ENCODE results near the gene PTPRN2.

PTPRN2 gene

DNA sequence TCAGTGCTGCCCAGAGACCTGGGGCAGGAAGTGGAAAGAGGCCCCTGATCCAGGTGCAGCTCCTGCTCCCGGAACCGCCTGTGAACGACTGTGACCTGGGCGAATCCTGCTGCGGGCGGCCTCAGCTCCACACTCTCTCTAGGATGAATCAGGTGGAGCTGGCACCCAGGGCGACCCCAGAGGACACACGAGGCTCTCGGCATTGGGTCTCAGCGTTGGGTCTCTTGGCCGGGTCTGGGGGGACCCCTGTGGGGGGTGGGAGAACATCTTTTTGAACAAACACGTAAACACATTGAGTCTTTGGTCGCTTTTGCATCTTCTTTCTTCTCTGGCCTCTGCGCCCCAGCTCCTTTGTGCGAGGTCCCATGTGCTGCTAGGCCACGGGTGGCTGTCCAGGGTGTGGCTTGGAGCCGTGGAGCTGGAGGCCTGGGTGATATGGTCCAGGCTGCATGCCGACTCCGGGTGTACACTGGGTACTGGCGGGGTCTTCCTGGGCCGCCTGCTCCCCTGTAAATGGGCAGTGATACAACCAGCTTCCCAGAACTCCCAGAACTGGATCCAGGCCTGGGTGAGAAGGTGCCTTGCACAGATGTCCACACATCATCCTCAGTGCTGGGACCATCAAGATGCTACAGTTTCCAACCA, 815.0 kb downstream of the PTPRN2 start:
- no peak for DNase-seq

- no peak for DNase-seq
These were observed 815.9 kb downstream of the PTPRN2 start for GRCh38 chr7:157771689-157772088.

GRCh38 chr7:157770716-157771320, 816.8 kb downstream of the PTPRN2 start:
- no peak for DNase-seq

- no peak for DNase-seq
These were observed 818.0 kb downstream of the PTPRN2 start for GRCh38 chr7:157769526-157770215.

- DNase-seq, result no peak
These were observed 818.5 kb downstream of the PTPRN2 start for GRCh38 chr7:157769086-157769485.

DNA sequence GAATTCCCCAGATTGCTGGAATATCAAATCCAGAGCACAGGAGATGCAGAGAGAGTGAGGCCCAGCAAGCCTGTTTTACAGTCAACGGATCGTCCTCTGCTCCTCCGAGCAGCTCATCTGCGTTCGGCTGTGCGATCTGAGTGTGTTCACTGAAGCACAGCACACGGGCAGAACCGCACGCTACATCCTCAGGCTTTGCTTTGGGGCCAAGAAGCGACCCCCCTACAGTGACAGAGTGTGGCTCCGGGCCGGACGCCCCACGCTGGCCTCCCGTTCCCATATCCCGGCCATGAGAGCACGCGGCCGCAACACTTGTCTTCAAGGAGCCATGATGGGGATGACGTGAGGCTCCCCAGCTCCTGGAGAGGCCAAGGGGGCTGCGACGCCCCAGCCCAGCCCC, 819.4 kb downstream of the PTPRN2 start:
- no peak for DNase-seq

DNA sequence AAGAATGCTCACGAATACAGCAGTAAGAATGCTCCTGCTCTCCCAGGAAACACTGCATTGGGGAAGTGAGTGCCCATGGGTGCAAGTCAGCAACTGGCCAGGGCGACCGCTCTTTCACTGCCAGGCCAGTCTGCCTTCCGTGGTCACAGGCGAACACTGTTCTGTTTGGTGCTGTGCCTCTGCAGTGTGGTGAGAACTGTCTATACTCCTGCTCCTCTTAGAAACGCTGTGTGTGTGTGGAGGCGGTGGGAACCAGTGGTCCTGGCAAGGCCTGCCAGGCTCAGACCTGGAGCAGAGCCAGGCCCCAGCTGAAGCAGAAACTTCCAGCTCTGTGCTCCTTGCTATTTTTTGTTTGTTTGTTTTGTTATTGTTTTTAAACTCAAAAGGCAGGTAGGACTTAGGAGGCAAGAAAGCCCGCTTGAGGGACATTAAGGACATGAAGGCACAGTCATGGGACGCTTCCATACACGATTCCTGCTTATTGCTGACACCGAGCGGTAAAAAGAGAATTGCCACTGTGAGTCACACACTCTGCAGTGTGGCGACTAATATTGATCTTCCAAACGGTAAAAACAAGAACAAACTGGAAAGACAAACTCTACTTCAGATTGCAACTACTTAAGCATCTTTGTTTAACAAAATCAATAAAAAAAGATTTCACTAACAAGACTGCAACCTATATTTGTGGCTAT, 820.0 kb downstream of the PTPRN2 start:
- DNase-seq, result no peak

DNA sequence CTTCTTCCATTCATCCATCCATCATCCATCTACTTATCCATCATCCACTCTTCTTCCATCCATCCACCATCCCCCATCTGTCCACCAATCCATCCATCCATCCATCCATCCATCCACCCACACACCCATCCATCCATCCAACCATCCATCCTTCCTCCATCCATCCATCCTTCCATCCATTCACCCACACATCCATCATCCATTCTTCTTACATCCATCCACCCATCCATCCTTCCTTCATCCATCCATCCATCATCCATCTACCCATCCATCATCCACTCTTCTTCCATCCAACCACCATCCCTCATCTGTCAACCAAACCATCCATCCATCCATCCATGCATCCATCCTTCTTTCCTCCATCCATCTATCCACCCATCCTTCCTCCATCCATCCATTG, 821.5 kb downstream of the PTPRN2 start:
- DNase-seq, result no peak

DNA sequence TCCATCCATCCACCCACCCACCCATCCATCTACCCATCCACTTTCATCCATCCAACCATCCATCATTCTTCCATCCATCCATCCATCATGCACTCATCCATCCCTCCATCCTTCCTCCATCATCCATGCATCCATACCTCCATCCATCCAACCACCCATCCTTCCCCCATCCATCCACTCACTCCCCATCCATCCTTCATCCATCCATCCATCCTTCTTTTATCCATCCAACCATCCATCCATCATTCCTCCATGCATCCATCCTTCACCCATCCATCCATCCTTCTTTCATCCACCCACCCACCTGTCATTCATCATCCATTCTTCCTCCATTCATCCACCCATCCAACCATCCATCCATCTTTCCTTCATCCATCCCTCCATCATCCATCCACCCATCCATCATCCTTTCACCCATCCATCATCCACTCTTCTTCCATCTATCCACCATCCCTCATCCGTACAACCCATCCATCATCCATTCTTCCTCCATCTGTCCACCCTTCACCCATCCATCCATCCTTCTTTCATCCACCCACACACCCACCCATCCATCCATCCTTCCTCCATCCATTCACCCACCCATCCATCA, 822.6 kb downstream of the PTPRN2 start:
- DNase-seq, result no peak

- DNase-seq, result no peak
These were observed 823.4 kb downstream of the PTPRN2 start for GRCh38 chr7:157764193-157764592.

GRCh38 chr7:157763279-157764000, 824.2 kb downstream of the PTPRN2 start:
- DNase-seq, result no peak

GRCh38 chr7:157762824-157763223, 824.8 kb downstream of the PTPRN2 start:
- DNase-seq, result no peak

DNA sequence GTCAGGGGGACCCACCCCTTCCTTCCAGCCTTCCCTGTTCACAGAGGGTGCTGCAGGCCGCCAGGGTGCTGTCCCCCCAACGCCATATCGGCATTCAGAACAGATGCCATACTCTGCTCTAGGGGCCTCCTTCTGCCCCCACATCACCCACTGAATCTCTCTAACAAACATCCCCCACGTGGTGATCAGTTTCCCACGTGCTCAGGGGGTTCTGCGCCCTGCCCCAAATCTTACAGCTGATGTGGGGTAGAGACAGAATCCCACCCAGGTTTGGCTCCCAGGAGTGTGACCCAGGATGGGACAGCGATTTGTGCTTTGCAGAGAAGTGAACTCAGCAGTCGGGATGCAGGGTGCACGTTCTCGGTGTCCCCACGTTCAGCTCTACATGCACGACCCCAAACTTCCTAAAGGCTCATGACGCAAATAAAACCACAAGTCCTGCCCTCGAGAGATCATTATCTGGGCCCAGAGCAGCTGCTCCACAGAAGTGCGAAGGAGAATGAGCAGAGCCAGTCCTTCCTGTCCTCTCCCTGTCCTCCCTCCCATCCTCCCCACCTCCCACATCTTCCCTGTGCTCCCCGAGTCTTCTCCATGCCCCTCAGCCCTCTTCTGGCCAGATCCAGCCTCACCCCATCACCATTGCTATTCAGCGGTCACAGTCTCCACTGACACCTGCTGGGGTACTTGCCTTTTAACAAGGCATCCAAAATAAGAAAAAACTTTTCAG, 827.5 kb downstream of the PTPRN2 start:
- no peak for DNase-seq

GRCh38 chr7:157759246-157759805, 828.3 kb downstream of the PTPRN2 start:
- DNase-seq, result no peak

- DNase-seq, result no peak
These were observed 829.0 kb downstream of the PTPRN2 start for GRCh38 chr7:157758468-157759245.

DNA sequence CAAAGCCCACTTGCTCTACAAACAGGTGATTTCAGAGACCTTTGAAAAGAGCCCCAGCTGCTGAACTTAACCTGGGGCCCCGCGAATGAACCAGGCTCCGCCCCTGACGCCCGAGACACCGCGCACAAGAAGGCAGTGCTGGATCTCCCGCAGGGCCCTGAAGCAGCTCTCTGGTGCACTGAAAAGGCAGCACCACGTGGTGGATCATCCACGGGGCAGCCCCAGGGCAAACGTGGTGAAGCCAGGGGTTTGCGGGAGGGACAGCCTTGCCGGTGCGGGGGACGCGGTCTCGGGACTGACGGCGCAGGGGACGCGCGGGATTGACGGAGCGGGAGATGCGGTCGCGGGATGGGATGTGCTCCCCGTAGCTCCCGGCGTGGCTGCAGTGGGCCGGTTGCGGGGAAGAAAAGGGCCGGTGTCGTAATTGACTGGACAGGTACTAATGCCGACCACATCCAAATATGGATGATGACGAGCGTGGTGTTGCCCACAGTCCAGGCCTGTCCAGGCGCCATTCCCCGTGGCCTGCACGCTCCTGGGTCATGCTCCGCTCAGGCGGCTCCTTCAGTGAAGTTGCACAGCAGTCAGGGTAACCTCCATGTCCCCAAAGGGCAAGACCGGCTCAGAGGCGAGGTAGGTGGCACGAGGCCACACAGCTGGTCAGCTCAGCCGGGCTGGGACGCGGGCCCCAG, 829.7 kb downstream of the PTPRN2 start:
- DNase-seq, result no peak

DNA sequence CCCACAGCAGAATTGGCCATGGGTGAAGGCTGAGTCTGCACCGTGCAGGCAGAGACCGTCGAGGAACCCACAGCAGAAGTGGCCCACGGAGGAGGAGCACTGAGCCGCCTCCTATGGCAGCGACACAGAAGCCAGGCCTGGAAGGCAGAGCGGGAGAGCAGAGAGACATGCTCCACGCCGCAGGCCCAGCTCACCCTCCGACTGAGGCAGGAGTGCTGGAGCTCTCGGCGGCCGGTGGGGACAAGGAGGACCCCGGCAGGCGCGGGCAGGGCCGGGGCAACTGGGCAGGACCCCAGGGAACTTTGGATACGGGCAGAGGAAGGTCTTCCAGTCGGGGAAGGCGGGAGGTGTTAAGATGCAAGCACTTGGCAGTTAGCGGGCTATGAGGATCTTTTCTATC, 830.4 kb downstream of the PTPRN2 start:
- DNase-seq, result no peak

- DNase-seq, result no peak
These were observed 831.9 kb downstream of the PTPRN2 start for GRCh38 chr7:157755741-157756140.

- DNase-seq, result no peak
These were observed 833.2 kb downstream of the PTPRN2 start for GRCh38 chr7:157754416-157754790.

DNA sequence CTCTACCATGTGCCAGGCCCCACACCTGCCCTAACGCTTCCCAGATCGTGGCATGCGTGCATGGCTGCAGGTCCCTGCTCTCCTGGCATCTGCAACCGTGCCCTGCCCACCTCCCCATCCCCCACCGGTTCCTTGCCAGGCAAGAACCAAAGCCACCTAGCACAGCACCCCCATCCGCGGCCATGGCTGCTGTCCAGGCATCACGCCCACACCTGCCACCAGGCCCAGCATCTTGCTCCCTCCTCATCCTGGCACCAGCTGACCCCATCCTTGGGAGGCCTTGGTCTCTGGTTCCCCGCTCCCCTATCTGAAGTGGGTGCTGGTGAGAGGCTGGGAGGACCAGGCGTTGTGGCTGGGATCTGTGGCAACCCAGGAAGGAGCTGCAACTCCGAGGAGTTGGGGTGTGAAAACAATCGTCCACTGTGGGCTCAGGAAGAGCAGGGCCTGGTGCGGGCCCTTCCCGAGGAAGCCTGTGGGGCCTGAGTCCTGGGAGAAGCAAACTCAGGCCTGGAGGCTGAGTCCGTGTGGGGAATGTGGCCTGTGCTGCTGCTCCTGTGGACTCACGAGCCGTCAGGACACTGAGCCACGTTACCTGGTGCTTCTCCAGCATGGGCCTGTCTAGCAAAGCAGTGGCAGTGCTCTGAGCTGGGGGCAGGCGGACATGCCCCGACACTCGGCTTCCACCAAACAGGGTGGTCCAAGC, 833.8 kb downstream of the PTPRN2 start:
- no peak for DNase-seq
